ENCODE results near the gene CRYBG2. TPM values are rescaled to one million over a fixed set of nuclear protein-coding genes. Genes with fewer than 3 reads are reported as not detected.
"Not testable (repeated sequence)": the region's sequence is repeated elsewhere in the genome, so short reads cannot be mapped to it uniquely, and the experiment has no call there.

Gene CRYBG2
- polyA plus RNA-seq, 6 donors from 2014 or later: 0.06 to 1.8 (median 0.70) TPM

GRCh38 chr1:26337206-26337535 lies 16.8 kb downstream of the CRYBG2 start:
- no peaks in the 10 kb centered on the region for H3K9me3 Mint-ChIP-seq
- peaks cover 8 to 17% (median 16%) of the 10 kb centered on the region in 3 donors for H3K4me1 Mint-ChIP-seq
- ATAC-seq (ENCODE audit: low read depth in 2 of 2) (no peak), DNase-seq (no peak)
- no peaks in the 10 kb centered on the region for H3K36me3 Mint-ChIP-seq
- no peak overlapping the region for H3K27ac Mint-ChIP-seq
- H3K27me3 Mint-ChIP-seq: peaks cover 0 to 5% (median 0%) of the 10 kb centered on the region in 3 donors
- H3K4me3 Mint-ChIP-seq: peak overlapping the region in 7 of 8 donors; percentile 62 to 95 (median 83)

DNA sequence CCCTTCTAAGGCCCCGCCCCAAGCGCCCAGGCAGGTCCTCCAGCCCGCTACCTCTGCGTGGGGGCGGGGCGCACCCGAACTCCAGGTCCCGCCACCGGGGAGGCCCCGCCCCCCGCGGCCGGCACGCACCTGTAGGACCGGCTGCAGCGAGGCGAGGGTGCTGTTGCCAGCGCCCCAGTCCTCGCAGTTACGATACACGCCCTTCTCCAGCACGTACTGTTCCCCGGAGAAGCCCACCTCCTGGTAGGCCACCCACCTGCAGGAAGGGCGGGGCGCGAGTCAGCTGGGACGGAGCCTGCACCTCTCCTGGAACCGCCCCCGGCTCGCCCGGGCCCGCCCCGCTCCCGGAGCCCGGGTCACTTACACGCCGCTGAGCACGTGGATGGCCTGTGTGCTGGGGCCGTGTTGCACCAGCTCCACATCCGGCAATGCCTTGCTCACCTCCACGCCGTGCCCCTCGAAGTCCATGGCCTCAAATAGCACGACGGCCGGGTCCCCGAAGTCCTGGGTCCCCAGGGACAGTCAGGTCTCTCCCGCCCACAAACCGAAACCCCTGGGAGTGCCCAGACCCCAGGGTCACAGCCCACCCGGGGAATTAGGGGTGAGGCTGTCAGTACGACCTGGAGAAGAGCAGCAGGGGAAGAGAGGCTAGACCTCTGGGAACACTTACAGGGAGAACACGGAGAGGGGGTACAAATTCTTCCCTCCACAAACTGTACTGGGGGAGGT lies 17.3 kb downstream of the CRYBG2 start:
- DNase-seq (peak; percentile 77), ATAC-seq (ENCODE audit: low read depth in 2 of 2) (peak; percentile 88 to 90)
- no peaks in the 10 kb centered on the region for H3K36me3 Mint-ChIP-seq
- peaks cover 8 to 17% (median 16%) of the 10 kb centered on the region in 3 donors for H3K4me1 Mint-ChIP-seq
- no peaks in the 10 kb centered on the region for H3K9me3 Mint-ChIP-seq
- peak overlapping the region; percentile 88 to 95 (median 92) for H3K4me3 Mint-ChIP-seq
- no peaks in the 10 kb centered on the region for H3K27me3 Mint-ChIP-seq
- H3K27ac Mint-ChIP-seq: peak overlapping the region in 3 of 6 donors; percentile 65 to 89 (median 67)

GRCh38 chr1:26335774-26336476 lies 18.0 kb downstream of the CRYBG2 start:
- Mint-ChIP-seq H3K27me3 (no peaks in the 10 kb centered on the region), H3K9me3 (no peaks in the 10 kb centered on the region), H3K27ac (peak overlapping the region in 2 of 6 donors; percentile 59 to 62), H3K4me3 (peak overlapping the region; percentile 88 to 95 (median 92)), H3K4me1 (peaks cover 8 to 17% (median 16%) of the 10 kb centered on the region in 3 donors), H3K36me3 (no peaks in the 10 kb centered on the region)
- DNase-seq (no peak), ATAC-seq (ENCODE audit: low read depth in 2 of 2) (peak; percentile 3 to 5)

DNA sequence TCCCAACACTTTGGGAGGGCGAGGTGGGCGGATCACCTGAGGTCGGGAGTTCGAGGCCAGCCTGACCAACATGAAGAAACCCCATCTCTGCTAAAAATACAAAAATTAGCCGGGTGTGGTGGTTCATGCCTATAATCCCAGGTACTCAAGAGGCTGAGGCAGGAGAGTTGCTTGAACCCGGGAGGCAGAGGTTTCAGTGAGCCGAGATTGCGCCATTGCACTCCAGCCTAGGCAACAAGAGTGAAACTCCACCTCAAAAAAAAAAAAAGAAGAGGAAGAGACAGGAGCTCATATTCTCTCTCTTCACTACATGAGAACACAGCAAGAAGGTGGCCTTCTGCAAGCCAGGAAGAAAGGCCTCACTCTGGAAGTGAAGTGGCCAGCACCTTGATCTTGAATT lies 20.6 kb downstream of the CRYBG2 start:
- H3K9me3 Mint-ChIP-seq; DNase-seq; H3K27me3 Mint-ChIP-seq; H3K36me3 Mint-ChIP-seq; H3K27ac Mint-ChIP-seq; H3K4me3 Mint-ChIP-seq; ATAC-seq (ENCODE audit: low read depth in 2 of 2): not testable (repeated sequence)
- peaks cover 8 to 17% (median 16%) of the 10 kb centered on the region in 3 donors for H3K4me1 Mint-ChIP-seq

DNA sequence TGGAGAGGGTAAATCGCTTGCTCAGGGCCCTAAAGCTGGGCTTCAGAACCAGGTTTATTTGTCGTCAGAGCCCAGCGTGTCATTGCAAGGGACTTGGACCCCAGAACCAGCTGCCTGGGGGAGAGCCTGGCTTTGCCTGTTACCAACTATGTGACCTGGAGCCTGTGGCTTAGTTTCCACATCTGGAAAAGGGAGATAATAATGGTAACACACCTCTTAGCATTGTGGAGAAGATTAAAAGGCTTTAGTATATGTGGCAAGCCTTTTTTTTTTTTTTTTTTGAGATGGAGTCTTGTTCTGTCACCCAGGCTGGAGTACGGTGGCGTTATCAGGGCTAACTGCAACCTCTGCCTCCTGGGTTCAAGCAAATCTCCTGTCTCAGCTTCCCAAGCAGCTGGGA lies 23.7 kb downstream of the CRYBG2 start:
- ATAC-seq (ENCODE audit: low read depth in 2 of 2) (no peak), DNase-seq (no peak)
- Mint-ChIP-seq H3K36me3 (no peaks in the 10 kb centered on the region), H3K4me3 (no peak overlapping the region), H3K27ac (no peak overlapping the region), H3K27me3 (no peaks in the 10 kb centered on the region), H3K9me3 (no peaks in the 10 kb centered on the region), H3K4me1 (peaks cover 3 to 5% (median 5%) of the 10 kb centered on the region in 3 donors)

DNA sequence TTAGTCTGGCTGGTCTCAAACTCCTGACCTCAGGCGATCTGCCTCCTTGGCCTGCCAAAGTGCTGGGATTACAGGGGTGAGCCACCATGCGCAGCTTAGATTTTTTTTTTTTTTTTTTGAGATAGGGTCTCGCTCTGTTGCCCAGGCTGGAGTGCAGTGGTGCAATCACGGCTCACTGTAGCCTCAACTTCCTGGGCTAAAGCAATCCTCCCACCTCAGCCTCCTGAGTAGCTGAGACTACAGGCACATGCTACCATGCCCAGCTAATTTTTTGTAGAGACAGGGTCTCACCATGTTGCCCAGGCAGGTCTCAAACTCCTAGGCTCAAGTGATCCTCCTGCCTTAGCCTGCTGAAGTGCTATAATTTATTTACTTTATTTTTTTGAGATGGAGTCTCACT lies 24.6 kb downstream of the CRYBG2 start:
- H3K4me3 Mint-ChIP-seq; H3K27me3 Mint-ChIP-seq; DNase-seq; ATAC-seq (ENCODE audit: low read depth in 2 of 2); H3K4me1 Mint-ChIP-seq; H3K27ac Mint-ChIP-seq; H3K9me3 Mint-ChIP-seq; H3K36me3 Mint-ChIP-seq: not testable (repeated sequence)

DNA sequence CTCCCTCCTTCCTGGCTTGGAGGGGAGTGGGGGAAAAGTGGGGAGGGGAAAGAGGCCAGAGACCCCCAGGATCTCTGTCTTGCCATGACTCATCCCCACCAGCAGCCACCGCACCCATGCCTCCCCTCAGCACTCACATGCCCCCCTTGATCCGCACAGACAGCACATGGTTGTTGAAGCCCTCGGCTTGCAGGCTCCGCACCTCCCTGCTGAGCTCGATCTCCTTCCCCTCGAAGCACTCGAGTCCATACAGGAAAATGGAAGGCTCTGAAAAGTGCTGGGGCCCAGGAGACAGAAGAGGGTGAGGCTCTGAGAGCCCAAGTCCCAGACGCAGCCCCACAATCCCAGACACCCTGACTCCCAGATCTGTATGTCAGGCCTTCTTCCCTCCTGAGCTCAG lies 25.3 kb downstream of the CRYBG2 start:
- Mint-ChIP-seq H3K9me3 (no peaks in the 10 kb centered on the region), H3K36me3 (no peaks in the 10 kb centered on the region), H3K4me3 (no peak overlapping the region), H3K27me3 (no peaks in the 10 kb centered on the region), H3K4me1 (peaks cover 5 to 10% (median 7%) of the 10 kb centered on the region in 3 donors), H3K27ac (no peak overlapping the region)
- ATAC-seq (ENCODE audit: low read depth in 2 of 2): no peak
- no peak for DNase-seq

DNA sequence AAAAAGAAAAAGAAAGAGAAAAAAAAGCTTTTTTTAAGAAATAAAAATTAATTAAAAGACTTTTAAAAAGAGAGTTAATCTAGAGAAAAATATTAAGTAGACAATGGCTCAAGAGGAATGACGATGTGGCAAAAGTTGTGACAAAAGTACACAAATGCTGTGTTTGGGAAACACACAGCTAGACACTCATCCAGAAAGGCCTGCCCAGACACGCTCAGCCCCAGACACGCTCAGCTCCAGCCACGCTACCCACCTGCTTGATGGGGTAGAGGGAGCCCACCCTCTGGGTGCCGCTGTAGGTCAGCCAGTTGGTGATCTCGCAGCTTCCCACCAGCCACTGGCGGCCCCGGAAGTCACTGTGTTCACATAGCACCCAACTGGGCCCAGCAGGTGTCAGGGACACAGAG lies 26.0 kb downstream of the CRYBG2 start:
- DNase-seq: no peak
- peaks cover 2 to 5% of the 10 kb centered on the region in 2 donors for H3K36me3 Mint-ChIP-seq
- no peak overlapping the region for H3K27ac Mint-ChIP-seq
- H3K27me3 Mint-ChIP-seq: no peaks in the 10 kb centered on the region
- ATAC-seq (ENCODE audit: low read depth in 2 of 2): no peak
- H3K9me3 Mint-ChIP-seq: no peaks in the 10 kb centered on the region
- H3K4me1 Mint-ChIP-seq: peaks cover 11 to 17% (median 12%) of the 10 kb centered on the region in 3 donors
- H3K4me3 Mint-ChIP-seq: no peak overlapping the region

- Mint-ChIP-seq H3K4me1 (peaks cover 35 to 46% (median 42%) of the 10 kb centered on the region in 3 donors), H3K27ac (peak overlapping the region in 4 of 6 donors; percentile 1 to 86 (median 29)), H3K36me3 (peaks cover 14 to 22% of the 10 kb centered on the region in 2 donors), H3K27me3 (no peaks in the 10 kb centered on the region), H3K4me3 (peak overlapping the region in 1 of 8 donors; percentile 9), H3K9me3 (no peaks in the 10 kb centered on the region)
- no peak for ATAC-seq (ENCODE audit: low read depth in 2 of 2)
- DNase-seq: no peak
Observed at GRCh38 chr1:26324550-26324949, 29.4 kb downstream of the CRYBG2 start.

- no peaks in the 10 kb centered on the region for H3K27me3 Mint-ChIP-seq
- ATAC-seq (ENCODE audit: low read depth in 2 of 2): no peak
- peaks cover 14 to 29% of the 10 kb centered on the region in 2 donors for H3K36me3 Mint-ChIP-seq
- H3K27ac Mint-ChIP-seq: peak overlapping the region in 3 of 6 donors; percentile 36 to 89 (median 84)
- H3K9me3 Mint-ChIP-seq: no peaks in the 10 kb centered on the region
- peak overlapping the region in 2 of 8 donors; percentile 28 to 70 for H3K4me3 Mint-ChIP-seq
- peaks cover 35 to 47% (median 46%) of the 10 kb centered on the region in 3 donors for H3K4me1 Mint-ChIP-seq
- no peak for DNase-seq
Observed at GRCh38 chr1:26323382-26323781, 30.5 kb downstream of the CRYBG2 start.

- peak overlapping the region in 5 of 8 donors; percentile 12 to 99 (median 70) for H3K4me3 Mint-ChIP-seq
- H3K36me3 Mint-ChIP-seq: peaks cover 21 to 41% of the 10 kb centered on the region in 2 donors
Observed at GRCh38 chr1:26322042-26322331, 31.9 kb downstream of the CRYBG2 start.

DNA sequence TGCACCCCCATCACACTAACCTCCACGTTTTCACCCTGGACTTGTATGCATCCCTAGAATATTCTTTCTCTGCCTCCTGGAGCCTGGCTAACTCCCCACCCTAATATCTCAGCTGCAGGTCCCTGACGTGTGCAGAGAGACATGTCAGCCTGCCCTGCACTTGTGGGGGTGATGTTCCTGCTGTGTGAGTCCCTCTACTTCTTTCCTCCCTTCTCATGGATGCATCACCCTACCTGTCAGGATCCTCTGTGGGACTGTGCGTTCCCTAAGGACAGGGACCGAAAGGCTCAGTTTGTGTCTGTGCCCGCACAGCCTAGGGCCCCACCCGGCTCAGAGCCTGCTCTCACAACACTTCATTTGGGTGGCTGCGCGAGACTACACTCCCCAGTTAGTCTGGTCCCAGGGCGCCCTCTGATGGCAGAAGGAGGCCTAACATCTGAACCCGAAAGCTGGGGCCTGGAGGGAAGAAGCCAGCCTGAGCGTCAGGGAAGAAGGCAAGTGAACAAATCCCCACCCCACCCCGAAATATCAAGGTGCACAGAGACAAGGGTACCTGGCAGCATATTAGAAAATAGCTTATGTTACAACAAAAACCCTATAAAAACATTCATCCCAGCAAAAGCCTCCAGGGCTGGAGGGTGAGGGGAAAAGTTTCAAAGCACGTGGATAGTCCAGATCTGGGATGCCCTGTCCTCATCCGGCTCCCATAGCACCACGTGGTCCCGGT lies 32.5 kb downstream of the CRYBG2 start:
- H3K27ac Mint-ChIP-seq: peak overlapping the region; percentile 85 to 97 (median 94)
- peak overlapping the region; percentile 93 to 99 (median 99) for H3K4me3 Mint-ChIP-seq
- no peaks in the 10 kb centered on the region for H3K27me3 Mint-ChIP-seq
- peak; percentile 78 to 79 for ATAC-seq (ENCODE audit: low read depth in 2 of 2)
- peak; percentile 88 for DNase-seq
- peaks cover 52 to 62% (median 58%) of the 10 kb centered on the region in 3 donors for H3K4me1 Mint-ChIP-seq
- H3K36me3 Mint-ChIP-seq: peaks cover 21 to 41% of the 10 kb centered on the region in 2 donors
- no peaks in the 10 kb centered on the region for H3K9me3 Mint-ChIP-seq

More at GRCh38 chr1:26322042-26322331, 31.9 kb downstream of the CRYBG2 start:
- Mint-ChIP-seq H3K4me1 (peaks cover 48 to 56% (median 53%) of the 10 kb centered on the region in 3 donors), H3K27me3 (no peaks in the 10 kb centered on the region), H3K27ac (peak overlapping the region in 3 of 6 donors; percentile 27 to 97 (median 94)), H3K9me3 (no peaks in the 10 kb centered on the region)
- no peak for ATAC-seq (ENCODE audit: low read depth in 2 of 2)
- DNase-seq: no peak

- DNase-seq (no peak), ATAC-seq (ENCODE audit: low read depth in 2 of 2) (peak; percentile 9 to 12)
- H3K4me1 Mint-ChIP-seq: peaks cover 57 to 67% (median 64%) of the 10 kb centered on the region in 3 donors
- H3K9me3 Mint-ChIP-seq: no peaks in the 10 kb centered on the region
- H3K27ac Mint-ChIP-seq: peak overlapping the region in 5 of 6 donors; percentile 94 to 97 (median 95)
- no peaks in the 10 kb centered on the region for H3K27me3 Mint-ChIP-seq
- peak overlapping the region; percentile 93 to 99 (median 99) for H3K4me3 Mint-ChIP-seq
- H3K36me3 Mint-ChIP-seq: peaks cover 21 to 41% of the 10 kb centered on the region in 2 donors
Observed at GRCh38 chr1:26320896-26321295, 33.0 kb downstream of the CRYBG2 start.
